Stimulated activated naive CD8-positive, alpha-beta T cell treated with anti-CD3 and anti-CD28 coated beads, Interleukin-15, Interleukin-2, amounts not matched to agents 100 ng/mL and 50 ng/mL, for 24 hours (primary cell): ENCODE data around the gene FBXO2.

Experiments used
- H3K27ac Mint-ChIP-seq: one replicate; pipeline ENCODE4 v1.8.0; 2021; ENCODE audit warnings: mild to moderate bottlenecking, mixed read lengths
- H3K27me3 Mint-ChIP-seq: one replicate; pipeline ENCODE4 v1.8.0; 2021; ENCODE audit warnings: mixed read lengths
- H3K36me3 Mint-ChIP-seq: one replicate; pipeline ENCODE4 v1.8.0; 2021; ENCODE audit warnings: low read depth, mixed read lengths
- H3K4me1 Mint-ChIP-seq: one replicate; pipeline ENCODE4 v1.8.0; 2021; ENCODE audit warnings: low read depth, mixed read lengths
- H3K4me3 Mint-ChIP-seq: one replicate; pipeline ENCODE4 v1.8.0; 2021; ENCODE audit warnings: mild to moderate bottlenecking, mixed read lengths
- H3K9me3 Mint-ChIP-seq: one replicate; pipeline ENCODE4 v1.8.0; 2021; ENCODE audit warnings: mixed read lengths

Gene FBXO2

GRCh38 chr1:11690397-11691301 is 36.4 kb upstream of the FBXO2 start:
- Mint-ChIP-seq H3K4me3 (peak overlapping the region; percentile 57), H3K36me3 (no peaks in the 10 kb centered on the region), H3K27me3 (peaks cover 40% of the 10 kb centered on the region), H3K27ac (no peak overlapping the region), H3K4me1 (peaks cover 26% of the 10 kb centered on the region), H3K9me3 (no peaks in the 10 kb centered on the region)

- no peak overlapping the region for H3K27ac Mint-ChIP-seq
- H3K4me1 Mint-ChIP-seq: peaks cover 23% of the 10 kb centered on the region
- H3K9me3 Mint-ChIP-seq: no peaks in the 10 kb centered on the region
- H3K36me3 Mint-ChIP-seq: no peaks in the 10 kb centered on the region
- peaks cover 34% of the 10 kb centered on the region for H3K27me3 Mint-ChIP-seq
- H3K4me3 Mint-ChIP-seq: no peak overlapping the region
Measured at GRCh38 chr1:11688506-11688905, 34.3 kb upstream of the FBXO2 start.

- Mint-ChIP-seq H3K27ac (no peak overlapping the region), H3K4me3 (no peak overlapping the region), H3K4me1 (peaks cover 12% of the 10 kb centered on the region), H3K9me3 (no peaks in the 10 kb centered on the region), H3K36me3 (no peaks in the 10 kb centered on the region), H3K27me3 (peaks cover 13% of the 10 kb centered on the region)
Measured at GRCh38 chr1:11685210-11685752, 31.1 kb upstream of the FBXO2 start.

GRCh38 chr1:11684070-11684469 is 29.8 kb upstream of the FBXO2 start:
- Mint-ChIP-seq H3K27ac (no peak overlapping the region), H3K4me3 (no peak overlapping the region), H3K4me1 (peaks cover 20% of the 10 kb centered on the region), H3K9me3 (no peaks in the 10 kb centered on the region), H3K27me3 (peaks cover 3% of the 10 kb centered on the region), H3K36me3 (no peaks in the 10 kb centered on the region)

- Mint-ChIP-seq H3K27me3 (peaks cover 3% of the 10 kb centered on the region), H3K4me3 (no peak overlapping the region)
Measured at GRCh38 chr1:11682799-11683198, 28.6 kb upstream of the FBXO2 start.

GRCh38 chr1:11682287-11682771 is 28.1 kb upstream of the FBXO2 start:
- Mint-ChIP-seq H3K27me3 (peaks cover 3% of the 10 kb centered on the region), H3K36me3 (peaks cover 4% of the 10 kb centered on the region), H3K4me1 (peaks cover 25% of the 10 kb centered on the region), H3K9me3 (no peaks in the 10 kb centered on the region), H3K27ac (no peak overlapping the region), H3K4me3 (peak overlapping the region; percentile 10)

More at GRCh38 chr1:11682799-11683198, 28.6 kb upstream of the FBXO2 start:
- H3K27ac Mint-ChIP-seq: no peak overlapping the region
- no peaks in the 10 kb centered on the region for H3K9me3 Mint-ChIP-seq
- peaks cover 25% of the 10 kb centered on the region for H3K4me1 Mint-ChIP-seq
- peaks cover 4% of the 10 kb centered on the region for H3K36me3 Mint-ChIP-seq

- Mint-ChIP-seq H3K27me3 (peaks cover 3% of the 10 kb centered on the region), H3K4me1 (peaks cover 25% of the 10 kb centered on the region), H3K9me3 (no peaks in the 10 kb centered on the region), H3K27ac (peak within 1 kb of the TSS; percentile 78), H3K36me3 (peaks cover 4% of the 10 kb centered on the region), H3K4me3 (peak within 1 kb of the TSS; percentile 85)
Measured at GRCh38 chr1:11681071-11681771, 27.0 kb upstream of the FBXO2 start, which contains the start of gene MAD2L2. Gene MAD2L2, minus strand, starts transcription at chr1:11681148. Its CDS starts 547 bp downstream, at chr1:11680601.

- Mint-ChIP-seq H3K36me3 (peaks cover 8% of the 10 kb centered on the region), H3K4me1 (peaks cover 25% of the 10 kb centered on the region), H3K27ac (peak overlapping the region; percentile 65), H3K4me3 (peak overlapping the region; percentile 85), H3K9me3 (no peaks in the 10 kb centered on the region), H3K27me3 (peaks cover 3% of the 10 kb centered on the region)
Measured at GRCh38 chr1:11680270-11681070, 26.2 kb upstream of the FBXO2 start.

GRCh38 chr1:11678442-11678841 is 24.2 kb upstream of the FBXO2 start:
- no peak overlapping the region for H3K4me3 Mint-ChIP-seq
- H3K9me3 Mint-ChIP-seq: no peaks in the 10 kb centered on the region
- H3K27me3 Mint-ChIP-seq: peaks cover 3% of the 10 kb centered on the region
- peaks cover 25% of the 10 kb centered on the region for H3K4me1 Mint-ChIP-seq
- peaks cover 11% of the 10 kb centered on the region for H3K36me3 Mint-ChIP-seq
- H3K27ac Mint-ChIP-seq: no peak overlapping the region

- Mint-ChIP-seq H3K9me3 (no peaks in the 10 kb centered on the region), H3K27me3 (no peaks in the 10 kb centered on the region), H3K4me1 (peaks cover 19% of the 10 kb centered on the region), H3K27ac (no peak overlapping the region), H3K4me3 (no peak overlapping the region), H3K36me3 (peaks cover 15% of the 10 kb centered on the region)
Measured at GRCh38 chr1:11676386-11677103, 22.3 kb upstream of the FBXO2 start.

GRCh38 chr1:11675325-11675724 is 21.1 kb upstream of the FBXO2 start:
- Mint-ChIP-seq H3K4me3 (no peak overlapping the region), H3K27me3 (no peaks in the 10 kb centered on the region), H3K36me3 (peaks cover 18% of the 10 kb centered on the region), H3K27ac (no peak overlapping the region), H3K9me3 (no peaks in the 10 kb centered on the region), H3K4me1 (peaks cover 15% of the 10 kb centered on the region)

- peaks cover 18% of the 10 kb centered on the region for H3K36me3 Mint-ChIP-seq
- no peaks in the 10 kb centered on the region for H3K27me3 Mint-ChIP-seq
- no peak overlapping the region for H3K4me3 Mint-ChIP-seq
- H3K4me1 Mint-ChIP-seq: peaks cover 8% of the 10 kb centered on the region
- H3K27ac Mint-ChIP-seq: no peak overlapping the region
- no peaks in the 10 kb centered on the region for H3K9me3 Mint-ChIP-seq
Measured at GRCh38 chr1:11674488-11674887, 20.3 kb upstream of the FBXO2 start.

- H3K4me1 Mint-ChIP-seq: no peaks in the 10 kb centered on the region
- no peaks in the 10 kb centered on the region for H3K9me3 Mint-ChIP-seq
- peaks cover 14% of the 10 kb centered on the region for H3K36me3 Mint-ChIP-seq
- H3K27me3 Mint-ChIP-seq: no peaks in the 10 kb centered on the region
- H3K27ac Mint-ChIP-seq: no peak overlapping the region
- no peak overlapping the region for H3K4me3 Mint-ChIP-seq
Measured at GRCh38 chr1:11673089-11673769, 19.0 kb upstream of the FBXO2 start.
